ENCODE measurements around the gene TEKT1.

TEKT1 gene

DNA sequence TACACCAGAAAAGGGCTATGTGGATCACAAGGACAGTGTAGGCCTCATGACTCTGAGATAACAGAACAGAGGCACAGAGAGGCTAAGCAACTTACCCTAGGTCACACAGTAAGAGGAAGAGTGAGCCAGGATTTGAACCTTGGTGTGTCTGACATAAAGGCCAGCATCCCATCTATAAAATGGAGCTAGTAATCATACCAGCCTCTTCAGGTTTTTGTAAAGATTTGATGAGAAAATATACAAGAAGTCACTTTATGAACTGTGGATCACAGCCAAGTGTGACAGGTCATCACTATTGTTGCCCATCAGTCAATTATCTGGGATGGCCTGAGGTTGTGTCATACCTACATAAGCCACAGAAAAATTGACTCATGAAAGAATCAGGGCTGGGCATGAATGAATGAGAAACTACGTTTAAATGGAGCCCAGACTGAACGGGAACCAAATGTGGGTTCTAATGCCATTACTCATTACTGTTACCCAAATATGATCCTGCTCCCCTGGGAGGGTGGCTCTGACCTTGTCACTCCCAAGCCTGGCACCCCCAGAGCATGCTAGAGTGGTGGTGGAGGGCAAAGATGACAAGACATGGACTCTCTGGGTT, 34.5 kb downstream of the TEKT1 start:
- H3K4me1 ChIP-seq (ENCODE audit: control extremely low read depth in 1 of 4, control insufficient read depth in 4 of 4, insufficient read depth in 4 of 4, low read length in 3 of 4): peaks cover 0 to 9% (median 0%) of the 10 kb centered on the region in 4 experiments
- no peaks in the 10 kb centered on the region for H3K9me3 ChIP-seq (ENCODE audit: control extremely low read depth in 1 of 5, control insufficient read depth in 4 of 5, insufficient read depth in 2 of 5, low read depth in 1 of 5, low read length in 4 of 5)
- 100% methylated on average over 2 of the region's 2 CpGs for WGBS (ENCODE audit: insufficient coverage)
- H3K36me3 ChIP-seq (ENCODE audit: control insufficient read depth in 4 of 4, insufficient read depth in 4 of 4, low read length in 3 of 4): no peaks in the 10 kb centered on the region
- ChIA-PET CTCF (interaction anchor here (1.1 kb wide), 1 partner anchor 17 kb away, joined by 3 read pairs; no protein-coding TSS in a partner anchor), POLR2A (interaction anchor here (0.7 kb wide), 1 partner anchor 167 kb away, joined by 3 read pairs; no protein-coding TSS in a partner anchor)
- H3K4me3 ChIP-seq (ENCODE audit: control insufficient read depth in 1 of 7, extremely low read depth in 1 of 7, insufficient read depth in 4 of 7, low read depth in 2 of 7, low read length in 6 of 7): no peak overlapping the region
- H3K27me3 ChIP-seq (replicated peaks in 2 of 5; ENCODE audit: control insufficient read depth in 4 of 5, insufficient read depth in 5 of 5, low read length in 4 of 5): peaks cover 0 to 8% (median 2%) of the 10 kb centered on the region in 5 experiments
- no peak for DNase-seq
- H3K27ac ChIP-seq (ENCODE audit: insufficient read depth in 1 of 2, low read depth in 1 of 2, low read length in 2 of 2, poor library complexity in 1 of 2, severe bottlenecking in 2 of 2): no peak overlapping the region

DNA sequence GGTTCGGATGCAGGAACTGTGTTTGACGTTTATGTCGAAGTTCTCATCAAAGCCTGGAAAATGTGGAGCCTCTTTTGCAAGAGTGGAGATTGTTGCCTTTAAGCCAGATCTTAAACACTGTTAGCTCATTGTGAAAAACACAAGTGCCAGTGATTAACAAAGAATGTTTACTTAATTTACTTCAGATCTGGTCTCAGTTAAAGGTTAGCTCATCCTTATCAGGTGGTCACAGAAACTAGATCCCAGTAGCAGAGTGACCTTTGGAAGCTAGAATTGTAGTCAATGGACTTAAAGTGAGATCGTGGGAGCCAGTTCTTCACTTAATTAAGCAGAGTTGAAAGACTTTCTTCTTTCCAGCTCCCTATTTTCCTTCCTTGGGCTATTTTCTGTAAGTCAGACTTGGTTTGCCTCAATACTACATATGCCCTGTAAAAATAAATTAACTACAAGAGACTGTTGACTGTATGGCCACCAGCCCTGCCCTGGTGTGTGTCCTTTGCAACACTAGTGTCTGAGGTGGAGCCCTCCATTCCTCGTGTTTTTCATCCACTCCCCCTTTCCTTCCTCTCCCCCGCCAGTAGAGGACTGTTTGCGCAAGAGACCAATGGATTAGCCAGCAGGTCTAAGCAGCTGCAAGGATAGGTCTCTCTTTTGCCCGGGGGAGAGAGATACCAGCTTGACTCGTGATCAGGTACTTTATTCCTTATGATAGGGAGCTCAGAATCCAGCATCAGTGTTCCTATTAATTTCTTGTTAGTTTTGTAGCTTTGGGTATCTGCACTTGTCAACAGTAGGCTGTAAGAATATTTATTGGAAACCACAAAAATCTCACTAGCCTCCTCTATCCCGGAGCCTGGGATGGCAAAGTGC, 35.3 kb downstream of the TEKT1 start:
- Histone ChIP-seq H3K27me3 (replicated peaks in 2 of 5; ENCODE audit: control insufficient read depth in 4 of 5, insufficient read depth in 5 of 5, low read length in 4 of 5) (peaks cover 0 to 8% (median 5%) of the 10 kb centered on the region in 5 experiments), H3K36me3 (ENCODE audit: control insufficient read depth in 4 of 4, insufficient read depth in 4 of 4, low read length in 3 of 4) (no peaks in the 10 kb centered on the region), H3K9me3 (ENCODE audit: control extremely low read depth in 1 of 5, control insufficient read depth in 4 of 5, insufficient read depth in 2 of 5, low read depth in 1 of 5, low read length in 4 of 5) (no peaks in the 10 kb centered on the region), H3K4me3 (ENCODE audit: control insufficient read depth in 1 of 7, extremely low read depth in 1 of 7, insufficient read depth in 4 of 7, low read depth in 2 of 7, low read length in 6 of 7) (no peak overlapping the region), H3K27ac (ENCODE audit: insufficient read depth in 1 of 2, low read depth in 1 of 2, low read length in 2 of 2, poor library complexity in 1 of 2, severe bottlenecking in 2 of 2) (no peak overlapping the region), H3K4me1 (ENCODE audit: control extremely low read depth in 1 of 4, control insufficient read depth in 4 of 4, insufficient read depth in 4 of 4, low read length in 3 of 4) (peaks cover 0 to 9% (median 0%) of the 10 kb centered on the region in 4 experiments)
- POLR2A ChIA-PET: interaction anchor here (0.7 kb wide), 1 partner anchor 167 kb away, joined by 3 read pairs; no protein-coding TSS in a partner anchor
- no peak for DNase-seq
- 63% methylated on average over 8 of the region's 10 CpGs for WGBS (ENCODE audit: insufficient coverage)
- CTCF ChIA-PET: interaction anchor here (1.1 kb wide), 1 partner anchor 16 kb away, joined by 3 read pairs; no protein-coding TSS in a partner anchor

DNA sequence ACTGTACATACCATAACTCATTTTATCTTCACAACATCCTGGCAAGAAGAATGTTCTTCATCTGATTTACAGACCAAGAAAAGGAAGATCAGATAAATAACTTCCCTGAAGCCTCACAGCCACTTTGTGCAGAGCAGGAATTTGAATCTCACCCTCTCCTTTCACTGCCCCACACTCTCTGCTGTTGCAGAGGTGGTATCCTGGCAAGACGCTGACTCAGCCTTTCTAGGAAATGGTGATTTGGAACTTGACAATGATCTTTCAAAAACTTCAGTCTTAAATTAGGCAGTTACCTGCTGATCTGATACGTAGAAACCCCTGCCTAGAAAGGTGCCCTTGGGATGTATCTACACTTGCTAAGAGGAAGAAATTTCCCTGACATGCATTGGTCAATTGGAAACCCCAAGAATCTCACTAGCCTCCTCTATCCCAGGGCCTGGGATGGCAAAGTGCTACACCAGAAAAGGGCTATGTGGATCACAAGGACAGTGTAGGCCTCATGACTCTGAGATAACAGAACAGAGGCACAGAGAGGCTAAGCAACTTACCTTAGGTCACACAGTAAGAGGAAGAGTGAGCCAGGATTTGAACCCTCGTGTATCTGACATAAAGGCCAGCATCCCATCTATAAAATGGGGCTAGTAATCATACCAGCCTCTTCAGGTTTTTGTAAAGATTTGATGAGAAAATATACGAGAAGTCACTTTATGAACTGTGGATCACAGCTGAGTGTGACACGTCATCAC, 37.6 kb downstream of the TEKT1 start:
- CTCF ChIA-PET: no interaction called here

DNA sequence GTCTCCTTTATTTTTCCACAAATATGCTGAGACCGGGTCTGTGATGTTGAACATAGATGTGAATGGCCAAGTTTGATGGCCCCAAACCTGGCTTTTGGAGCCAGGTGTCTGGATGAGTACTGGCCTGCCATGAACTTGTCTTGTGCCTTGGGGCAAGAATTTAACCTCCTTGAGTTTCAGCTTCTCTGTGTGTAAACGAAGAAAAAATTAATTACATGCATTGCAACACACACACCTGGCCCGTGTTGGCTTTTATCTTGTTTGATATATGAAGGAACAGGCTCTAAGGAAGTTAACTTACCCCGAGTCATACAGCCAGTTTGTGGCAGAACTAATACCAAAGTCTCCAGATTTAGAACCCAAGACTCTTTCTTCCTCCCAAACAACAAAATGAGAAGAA, 42.4 kb downstream of the TEKT1 start:
- ChIA-PET POLR2A (interaction anchor here (0.7 kb wide), 1 partner anchor 8 kb away, joined by 4 read pairs; no protein-coding TSS in a partner anchor), CTCF (interaction anchor here (1.4 kb wide), 1 partner anchor 9 kb away, joined by 6 read pairs; no protein-coding TSS in a partner anchor)
- H3K4me3 ChIP-seq (ENCODE audit: control insufficient read depth in 1 of 7, extremely low read depth in 1 of 7, insufficient read depth in 4 of 7, low read depth in 2 of 7, low read length in 6 of 7): no peak overlapping the region
- DNase-seq: no peak
- WGBS (ENCODE audit: insufficient coverage): no CpG with 5 or more reads among the region's 4 CpGs
- H3K36me3 ChIP-seq (ENCODE audit: control insufficient read depth in 4 of 4, insufficient read depth in 4 of 4, low read length in 3 of 4): no peaks in the 10 kb centered on the region
- H3K27ac ChIP-seq (ENCODE audit: insufficient read depth in 1 of 2, low read depth in 1 of 2, low read length in 2 of 2, poor library complexity in 1 of 2, severe bottlenecking in 2 of 2): no peak overlapping the region
- peaks cover 0 to 5% (median 0%) of the 10 kb centered on the region in 4 experiments for H3K4me1 ChIP-seq (ENCODE audit: control extremely low read depth in 1 of 4, control insufficient read depth in 4 of 4, insufficient read depth in 4 of 4, low read length in 3 of 4)
- H3K27me3 ChIP-seq (replicated peaks in 2 of 5; ENCODE audit: control insufficient read depth in 4 of 5, insufficient read depth in 5 of 5, low read length in 4 of 5): peaks cover 0 to 43% (median 15%) of the 10 kb centered on the region in 5 experiments
- H3K9me3 ChIP-seq (ENCODE audit: control extremely low read depth in 1 of 5, control insufficient read depth in 4 of 5, insufficient read depth in 2 of 5, low read depth in 1 of 5, low read length in 4 of 5): no peaks in the 10 kb centered on the region

More for the DNA sequence above, 37.6 kb downstream of the TEKT1 start:
- WGBS (ENCODE audit: insufficient coverage): 46% methylated on average over 4 of the region's 5 CpGs
- POLR2A ChIA-PET: no interaction called here
- no peak overlapping the region for H3K27ac ChIP-seq (ENCODE audit: insufficient read depth in 1 of 2, low read depth in 1 of 2, low read length in 2 of 2, poor library complexity in 1 of 2, severe bottlenecking in 2 of 2)
- H3K4me1 ChIP-seq (ENCODE audit: control extremely low read depth in 1 of 4, control insufficient read depth in 4 of 4, insufficient read depth in 4 of 4, low read length in 3 of 4): peaks cover 0 to 9% (median 0%) of the 10 kb centered on the region in 4 experiments
- H3K4me3 ChIP-seq (ENCODE audit: control insufficient read depth in 1 of 7, extremely low read depth in 1 of 7, insufficient read depth in 4 of 7, low read depth in 2 of 7, low read length in 6 of 7): no peak overlapping the region
- peak in 2 of 3 donors; percentile 38 to 39 for DNase-seq
- H3K9me3 ChIP-seq (ENCODE audit: control extremely low read depth in 1 of 5, control insufficient read depth in 4 of 5, insufficient read depth in 2 of 5, low read depth in 1 of 5, low read length in 4 of 5): no peaks in the 10 kb centered on the region
- H3K36me3 ChIP-seq (ENCODE audit: control insufficient read depth in 4 of 4, insufficient read depth in 4 of 4, low read length in 3 of 4): no peaks in the 10 kb centered on the region
- H3K27me3 ChIP-seq (replicated peaks in 2 of 5; ENCODE audit: control insufficient read depth in 4 of 5, insufficient read depth in 5 of 5, low read length in 4 of 5): peaks cover 0 to 16% (median 13%) of the 10 kb centered on the region in 5 experiments

DNA sequence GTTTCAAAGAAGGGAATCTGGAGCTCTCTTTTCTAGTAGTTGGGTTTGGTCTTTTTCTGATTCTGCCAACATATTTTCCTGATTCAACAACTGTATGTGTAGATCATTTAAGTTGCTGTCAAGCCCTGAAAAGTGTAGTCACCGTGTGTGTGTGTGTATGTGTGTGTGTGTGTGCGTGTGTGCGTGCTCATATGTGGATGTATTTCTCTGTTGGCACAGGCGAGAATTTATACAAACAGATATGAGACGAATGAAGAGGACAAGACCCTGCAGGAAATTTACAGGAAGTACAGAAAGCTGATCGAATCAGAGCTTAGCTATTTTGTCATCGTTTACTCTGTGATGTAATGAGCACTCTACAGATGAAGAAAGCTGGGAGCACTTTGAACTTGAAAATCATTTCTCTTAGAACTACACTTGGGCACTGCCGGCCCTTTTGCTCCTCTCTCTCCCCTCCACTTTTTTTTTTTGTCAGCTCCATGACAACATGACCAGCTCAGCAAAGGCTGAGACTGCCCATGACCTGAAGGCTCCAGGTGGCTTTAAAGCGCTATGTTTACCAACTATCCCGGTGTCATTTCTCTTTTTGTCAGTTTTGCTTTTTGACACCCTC, 44.3 kb downstream of the TEKT1 start:
- Histone ChIP-seq H3K27ac (ENCODE audit: insufficient read depth in 1 of 2, low read depth in 1 of 2, low read length in 2 of 2, poor library complexity in 1 of 2, severe bottlenecking in 2 of 2) (no peak overlapping the region), H3K4me1 (ENCODE audit: control extremely low read depth in 1 of 4, control insufficient read depth in 4 of 4, insufficient read depth in 4 of 4, low read length in 3 of 4) (no peaks in the 10 kb centered on the region), H3K4me3 (ENCODE audit: control insufficient read depth in 1 of 7, extremely low read depth in 1 of 7, insufficient read depth in 4 of 7, low read depth in 2 of 7, low read length in 6 of 7) (no peak overlapping the region), H3K27me3 (replicated peaks in 2 of 5; ENCODE audit: control insufficient read depth in 4 of 5, insufficient read depth in 5 of 5, low read length in 4 of 5) (peaks cover 0 to 62% (median 20%) of the 10 kb centered on the region in 5 experiments), H3K36me3 (ENCODE audit: control insufficient read depth in 4 of 4, insufficient read depth in 4 of 4, low read length in 3 of 4) (no peaks in the 10 kb centered on the region), H3K9me3 (ENCODE audit: control extremely low read depth in 1 of 5, control insufficient read depth in 4 of 5, insufficient read depth in 2 of 5, low read depth in 1 of 5, low read length in 4 of 5) (no peaks in the 10 kb centered on the region)
- peak in 2 of 3 donors; percentile 8 to 25 for DNase-seq
- ChIA-PET CTCF (no interaction called here), POLR2A (interaction anchor here (0.6 kb wide), 2 partner anchors 26 to 98 kb away, joined by 3 to 5 read pairs; no protein-coding TSS in a partner anchor)
- 53% methylated on average over 8 of the region's 10 CpGs for whole genome bisulfite sequencing (ENCODE audit: insufficient coverage)

DNA sequence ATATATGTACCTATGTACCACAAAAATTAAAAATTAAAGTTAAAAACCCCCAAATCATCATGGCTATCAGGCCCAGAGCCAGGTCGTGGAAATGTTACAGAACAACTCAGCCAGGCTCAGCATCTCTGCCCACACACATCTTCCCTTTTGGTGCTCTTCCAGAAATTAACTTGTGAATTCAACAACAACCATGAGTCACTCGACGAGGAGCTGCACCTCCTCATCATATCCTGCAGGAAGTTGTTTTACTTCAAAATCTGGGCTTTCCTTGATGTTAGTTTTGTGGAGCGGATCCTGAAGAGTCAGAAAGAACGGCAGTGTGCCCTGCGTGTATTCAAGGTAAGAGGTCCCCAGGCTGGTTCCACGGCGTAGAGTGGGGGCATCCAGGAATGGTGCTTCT, 44.9 kb downstream of the TEKT1 start:
- no peaks in the 10 kb centered on the region for H3K9me3 ChIP-seq (ENCODE audit: control extremely low read depth in 1 of 5, control insufficient read depth in 4 of 5, insufficient read depth in 2 of 5, low read depth in 1 of 5, low read length in 4 of 5)
- H3K27me3 ChIP-seq (replicated peaks in 2 of 5; ENCODE audit: control insufficient read depth in 4 of 5, insufficient read depth in 5 of 5, low read length in 4 of 5): peaks cover 0 to 65% (median 20%) of the 10 kb centered on the region in 5 experiments
- H3K36me3 ChIP-seq (ENCODE audit: control insufficient read depth in 4 of 4, insufficient read depth in 4 of 4, low read length in 3 of 4): no peaks in the 10 kb centered on the region
- ChIA-PET POLR2A (interaction anchor here (0.6 kb wide), 1 partner anchor 97 kb away, joined by 5 read pairs; no protein-coding TSS in a partner anchor), CTCF (interaction anchor here (0.6 kb wide), 1 partner anchor 1690 kb away, joined by 3 read pairs; no protein-coding TSS in a partner anchor)
- H3K27ac ChIP-seq (ENCODE audit: insufficient read depth in 1 of 2, low read depth in 1 of 2, low read length in 2 of 2, poor library complexity in 1 of 2, severe bottlenecking in 2 of 2): no peak overlapping the region
- DNase-seq: peak in 2 of 3 donors; percentile 15 to 38
- WGBS (ENCODE audit: insufficient coverage): 62% methylated on average over 6 of the region's 8 CpGs
- H3K4me3 ChIP-seq (ENCODE audit: control insufficient read depth in 1 of 7, extremely low read depth in 1 of 7, insufficient read depth in 4 of 7, low read depth in 2 of 7, low read length in 6 of 7): no peak overlapping the region
- H3K4me1 ChIP-seq (ENCODE audit: control extremely low read depth in 1 of 4, control insufficient read depth in 4 of 4, insufficient read depth in 4 of 4, low read length in 3 of 4): no peaks in the 10 kb centered on the region

Data from common myeloid progenitor, CD34-positive (primary cell).